Prostate gland (tissue), 2 donors: ENCODE results near the gene VPS54. TPM values are rescaled to one million over a fixed set of nuclear protein-coding genes. Genes with fewer than 3 reads are reported as not detected.
"Not testable (repeated sequence)": the region's sequence is repeated elsewhere in the genome, so short reads cannot be mapped to it uniquely, and the experiment has no call there.

Experiments
- DNase-seq: peaks from one replicate; pipeline ENCODE4 v3.0.0-alpha.2; 2019; ENCODE audit warnings: low spot score
- H3K27ac ChIP-seq, 2 donors: fragments of 200-600 bp; sonication (generic); 2 replicates each; pipeline ENCODE4 v1.5.1; 2017 to 2019
- H3K27me3 ChIP-seq: fragments of 200-600 bp; sonication (generic); replicated peaks from 2 replicates; pipeline ENCODE4 v1.5.1; 2019; ENCODE audit not compliant: insufficient read depth
- H3K36me3 ChIP-seq, 2 donors: fragments of 200-600 bp; sonication (generic); 1 replicate in 1 of 2; 2 replicates in 1 of 2; pipeline versions ENCODE4 v1.5.1 to v1.8.1; 2017 to 2019
- H3K4me1 ChIP-seq: fragments of 200-600 bp; sonication (generic); replicated peaks from 2 replicates; pipeline ENCODE4 v1.5.1; 2019
- H3K4me3 ChIP-seq, 2 donors: fragments of 200-600 bp; sonication (generic); 2 replicates each; pipeline ENCODE4 v1.5.1; 2017 to 2019
- H3K9me3 ChIP-seq: fragments of 200-600 bp; sonication (generic); 2 replicates; pipeline ENCODE4 v1.5.1; 2017
- CTCF ChIP-seq, 4 experiments: fragments of 200-600 bp in 2 of 4; fragments of 450-650 bp in 2 of 4; sonication (generic) in 2 of 4; IDR thresholded peaks; 1 replicate in 3 of 4; 2 replicates in 1 of 4; pipeline ENCODE4 v1.5.1; 2016 to 2019; ENCODE audit warnings: antibody characterized with exemption in 4 of 4, mild to moderate bottlenecking in 2 of 4, moderate library complexity in 2 of 4
- POLR2A ChIP-seq: fragments of 450-650 bp; IDR thresholded peaks from one replicate; pipeline ENCODE4 v1.6.1; 2016; ENCODE audit warnings: antibody characterized with exemption, mild to moderate bottlenecking
- POLR2AphosphoS5 ChIP-seq: sonication (generic); formaldehyde crosslinking; IDR thresholded peaks from one replicate; pipeline ENCODE4 v1.6.1; 2017; ENCODE audit warnings: antibody characterized with exemption
- WGBS: methylation state at CpG from one replicate; pipeline ENCODE4 v1.1.5; 2018; 5-methylcytosine and 5-hydroxymethylcytosine counted together
- intact Hi-C: fragments of 100-400 bp; cut with DNase I; formaldehyde crosslinking; loops from one replicate; pipeline ENCODE4 v1.14.2; 2022
- total RNA-seq, 2 donors: library from RNA; depleted of rRNA; stranded (reverse); fragments of >200 nt; gene quantifications; one replicate each; pipeline ENCODE4 v1.1.0, GENCODE V29; 2016

VPS54 gene
- total RNA-seq, 2 donors from 2014 or later: 33.5 to 41.1 TPM

- H3K36me3 ChIP-seq: peaks cover 0 to 4% of the 10 kb centered on the region in 2 donors
- DNase-seq: no peak
Measured at GRCh38 chr2:63977904-63978303, 41.3 kb downstream of the VPS54 start.

GRCh38 chr2:63976125-63976510 is 43.1 kb downstream of the VPS54 start:
- DNase-seq: no peak
- Histone ChIP-seq H3K4me3 (no peak overlapping the region), H3K36me3 (peaks cover 0 to 4% of the 10 kb centered on the region in 2 donors)

More at GRCh38 chr2:63977904-63978303, 41.3 kb downstream of the VPS54 start:
- H3K27ac ChIP-seq: no peak overlapping the region
- peaks cover 2% of the 10 kb centered on the region for H3K4me1 ChIP-seq
- no peaks in the 10 kb centered on the region for H3K9me3 ChIP-seq
- H3K27me3 ChIP-seq: no peaks in the 10 kb centered on the region
- intact Hi-C loops: no loop called here
- no peak overlapping the region for H3K4me3 ChIP-seq
- TF ChIP-seq POLR2A (no peak), CTCF (IDR thresholded peaks at IDR 0.05) (no peak), POLR2AphosphoS5 (no peak)
- WGBS: 89% methylated on average over 5 of the region's 5 CpGs

GRCh38 chr2:63975437-63976124 is 43.6 kb downstream of the VPS54 start:
- DNase-seq: no peak
- WGBS: 82% methylated on average over 15 of the region's 15 CpGs
- TF ChIP-seq CTCF (IDR thresholded peaks at IDR 0.05): no peak
- TF ChIP-seq POLR2AphosphoS5: no peak
- TF ChIP-seq POLR2A: no peak
- intact Hi-C loops: no loop called here
- Histone ChIP-seq H3K4me1 (no peaks in the 10 kb centered on the region), H3K9me3 (no peaks in the 10 kb centered on the region), H3K27ac (no peak overlapping the region), H3K36me3 (peaks cover 0 to 4% of the 10 kb centered on the region in 2 donors), H3K4me3 (no peak overlapping the region), H3K27me3 (no peaks in the 10 kb centered on the region)

More at GRCh38 chr2:63976125-63976510, 43.1 kb downstream of the VPS54 start:
- TF ChIP-seq POLR2A (no peak), POLR2AphosphoS5 (no peak), CTCF (IDR thresholded peaks at IDR 0.05) (no peak)
- H3K9me3 ChIP-seq: no peaks in the 10 kb centered on the region
- no peak overlapping the region for H3K27ac ChIP-seq
- H3K4me1 ChIP-seq: no peaks in the 10 kb centered on the region
- intact Hi-C loops: no loop called here
- no peaks in the 10 kb centered on the region for H3K27me3 ChIP-seq
- WGBS: 94% methylated on average over 7 of the region's 7 CpGs

- H3K27me3 ChIP-seq, H3K4me1 ChIP-seq, DNase-seq, H3K36me3 ChIP-seq, H3K4me3 ChIP-seq, H3K9me3 ChIP-seq, intact Hi-C loops, H3K27ac ChIP-seq: not testable (repeated sequence)
- WGBS: 93% methylated on average over 2 of the region's 2 CpGs
Measured at GRCh38 chr2:63975036-63975435, 44.2 kb downstream of the VPS54 start.

- no peaks in the 10 kb centered on the region for H3K4me1 ChIP-seq
- no peaks in the 10 kb centered on the region for H3K27me3 ChIP-seq
- no peaks in the 10 kb centered on the region for H3K36me3 ChIP-seq
- WGBS: 63% methylated on average over 3 of the region's 3 CpGs
- H3K4me3 ChIP-seq: no peak overlapping the region
- DNase-seq: no peak
- TF ChIP-seq CTCF (IDR thresholded peaks at IDR 0.05) (no peak), POLR2AphosphoS5 (no peak), POLR2A (no peak)
- intact Hi-C loops: no loop called here
- no peaks in the 10 kb centered on the region for H3K9me3 ChIP-seq
- H3K27ac ChIP-seq: no peak overlapping the region
Measured at GRCh38 chr2:63962186-63962585, 57.0 kb downstream of the VPS54 start.
